Keratinocyte (primary cell): Measurements from ENCODE around the gene IGSF23.

ENCODE experiments used
- CTCF ChIP-seq, 3 experiments: IDR thresholded peaks in 1 of 3; conservative IDR thresholded peaks in 1 of 3; optimal IDR thresholded peaks in 1 of 3; 2 replicates in 2 of 3; 3 replicates in 1 of 3; pipeline versions ENCODE3 to v1.5.1; 2011; ENCODE audit warnings: low read length in 3 of 3, mild to moderate bottlenecking in 3 of 3, moderate library complexity in 2 of 3, control low read depth in 1 of 3, inconsistent platforms in 1 of 3; ENCODE audit not compliant: insufficient read depth in 2 of 3; ENCODE audit errors: extremely low read depth in 1 of 3
- EZH2 ChIP-seq: IDR thresholded peaks from one replicate; pipeline ENCODE4 v1.6.1; 2012; ENCODE audit warnings: inconsistent platforms, mild to moderate bottlenecking, low read length, moderate library complexity

- TF ChIP-seq CTCF (optimal IDR thresholded peaks at IDR 0.05 in 1 of 3, IDR thresholded peaks at IDR 0.05 in 1 of 3, conservative IDR thresholded peaks at IDR 0.05 in 1 of 3; ENCODE audit: extremely low read depth in 1 of 3, insufficient read depth in 2 of 3, low read length in 3 of 3) (no peak), EZH2 (no peak)
Measured at GRCh38 chr19:44577566-44577874, 35.8 kb upstream of the IGSF23 start.
